CD4-positive, alpha-beta T cell treated with Interleukin-12 subunit alpha and Interleukin-12 subunit beta, for 1 hour (primary cell): Measurements from ENCODE around the gene AADACL3.
"Not testable (repeated sequence)": the region's sequence is repeated elsewhere in the genome, so short reads cannot be mapped to it uniquely, and the experiment has no call there.

ENCODE experiments used
- DNase-seq: peaks from one replicate; pipeline ENCODE4 v3.0.0-alpha.2; 2020

The AADACL3 gene

GRCh38 chr1:12715896-12716437 is at the start of gene AADACL3:
TSS of gene AADACL3 (plus strand) at chr1:12716110. CDS start at chr1:12716177, 67 bp downstream.
- DNase-seq: no peak

- DNase-seq: no peak
Observed at GRCh38 chr1:12666141-12666735, 49.7 kb upstream of the AADACL3 start.

- DNase-seq: no peak
Observed at GRCh38 chr1:12669529-12670068, 46.3 kb upstream of the AADACL3 start.

GRCh38 chr1:12674358-12674757 is 41.6 kb upstream of the AADACL3 start:
- DNase-seq: no peak

GRCh38 chr1:12676122-12676521 is 39.8 kb upstream of the AADACL3 start:
- DNase-seq: not testable (repeated sequence)

- DNase-seq: no peak
Observed at GRCh38 chr1:12677565-12677964, 38.3 kb upstream of the AADACL3 start.

GRCh38 chr1:12678350-12678749 is 37.6 kb upstream of the AADACL3 start:
- no peak for DNase-seq

- DNase-seq: no peak
Observed at GRCh38 chr1:12678820-12679219, 37.1 kb upstream of the AADACL3 start.

GRCh38 chr1:12690156-12690555 is 25.8 kb upstream of the AADACL3 start:
- DNase-seq: no peak

GRCh38 chr1:12692967-12693782 is 22.7 kb upstream of the AADACL3 start:
- DNase-seq: no peak

- no peak for DNase-seq
Observed at GRCh38 chr1:12696658-12697057, 19.3 kb upstream of the AADACL3 start.

- no peak for DNase-seq
Observed at GRCh38 chr1:12697397-12697796, 18.5 kb upstream of the AADACL3 start.

- no peak for DNase-seq
Observed at GRCh38 chr1:12703821-12704451, 12.0 kb upstream of the AADACL3 start.

- no peak for DNase-seq
Observed at GRCh38 chr1:12706061-12706460, 9.8 kb upstream of the AADACL3 start.

GRCh38 chr1:12708396-12709090 is 7.4 kb upstream of the AADACL3 start:
- DNase-seq: no peak

GRCh38 chr1:12709091-12709491 is 6.8 kb upstream of the AADACL3 start:
- no peak for DNase-seq

- DNase-seq: no peak
Observed at GRCh38 chr1:12709696-12710095, 6.2 kb upstream of the AADACL3 start.

- DNase-seq: no peak
Observed at GRCh38 chr1:12711536-12711935, 4.4 kb upstream of the AADACL3 start.

GRCh38 chr1:12712076-12712475 is 3.8 kb upstream of the AADACL3 start:
- no peak for DNase-seq

GRCh38 chr1:12712929-12713328 is 3.0 kb upstream of the AADACL3 start:
- no peak for DNase-seq

- DNase-seq: not testable (repeated sequence)
Observed at GRCh38 chr1:12713651-12714050, 2.3 kb upstream of the AADACL3 start.

GRCh38 chr1:12714710-12715475 is 1.0 kb upstream of the AADACL3 start:
- DNase-seq: no peak
